Testis (tissue), 3 donors: Measurements from ENCODE around the gene EYA2. TPM values are rescaled to one million over a fixed set of nuclear protein-coding genes. Genes with fewer than 3 reads are reported as not detected.

Experiments used
- DNase-seq: peaks from one replicate; pipeline ENCODE4 v3.0.0-alpha.2; 2019
- H3K27ac ChIP-seq, 2 donors: fragments of 200-600 bp; sonication (generic); one replicate each; pipeline ENCODE4 v1.5.1; 2019
- H3K27me3 ChIP-seq: fragments of 200-600 bp; sonication (generic); one replicate; pipeline ENCODE4 v1.5.1; 2019
- H3K36me3 ChIP-seq: fragments of 200-600 bp; sonication (generic); one replicate; pipeline ENCODE4 v1.5.1; 2017; ENCODE audit warnings: low read depth; ENCODE audit errors: missing control alignments
- H3K4me1 ChIP-seq: fragments of 200-600 bp; sonication (generic); one replicate; pipeline ENCODE4 v1.5.1; 2019
- H3K4me3 ChIP-seq, 2 donors: fragments of 200-600 bp; sonication (generic); one replicate each; pipeline ENCODE4 v1.5.1; 2017 to 2019
- H3K9me3 ChIP-seq: fragments of 200-600 bp; sonication (generic); one replicate; pipeline ENCODE4 v1.5.1; 2017
- CTCF ChIP-seq, 3 experiments: fragments of 450-650 bp in 2 of 3; fragments of 200-600 bp in 1 of 3; sonication (generic) in 1 of 3; IDR thresholded peaks; one replicate each; pipeline ENCODE4 v1.5.1; 2016 to 2019; ENCODE audit warnings: antibody characterized with exemption in 3 of 3, mild to moderate bottlenecking in 2 of 3, moderate library complexity in 1 of 3
- POLR2A ChIP-seq: fragments of 450-650 bp; IDR thresholded peaks from one replicate; pipeline ENCODE4 v1.6.1; 2017; ENCODE audit warnings: antibody characterized with exemption, mild to moderate bottlenecking, moderate library complexity
- WGBS, 2 donors: methylation state at CpG; one replicate each; pipeline ENCODE4 v1.1.5; 2018; 5-methylcytosine and 5-hydroxymethylcytosine counted together
- intact Hi-C: fragments of 100-400 bp; cut with DNase I; formaldehyde crosslinking; loops from one replicate; pipeline ENCODE4 v1.15.1; 2023; ENCODE audit warnings: low total_unique reads
- polyA plus RNA-seq: library from polyadenylated mRNA; stranded (reverse); fragments of 350-450 nt; fragmentation: Illumina TruSeq; extraction: RNeasy Lipid Tissue Mini Kit (QIAGEN cat#74804); gene quantifications from one replicate; pipeline ENCODE4 v1.2.3, GENCODE V29; 2014; ENCODE audit warnings: low read depth, low replicate concordance; ENCODE audit not compliant: insufficient read depth
- total RNA-seq, 2 donors: library from RNA; depleted of rRNA; stranded (reverse); fragments of >200 nt; gene quantifications; one replicate each; pipeline ENCODE4 v1.2.3, GENCODE V29; 2016

EYA2 gene
- total and polyA plus RNA-seq, 3 donors from 2014 or later, result 14.6 to 17.2 (median 16.2) TPM

- Histone ChIP-seq H3K4me3 (no peak overlapping the region), H3K9me3 (no peaks in the 10 kb centered on the region), H3K4me1 (no peaks in the 10 kb centered on the region), H3K36me3 (no peaks in the 10 kb centered on the region), H3K27ac (no peak overlapping the region), H3K27me3 (no peaks in the 10 kb centered on the region)
- 78 to 79% methylated on average over 5 of the region's 5 CpGs for WGBS, 2 donors
- intact Hi-C loops, result no loop called here
- TF ChIP-seq POLR2A (no peak), CTCF (IDR thresholded peaks at IDR 0.05) (no peak)
- DNase-seq, result no peak
Observed at GRCh38 chr20:46994341-46994740, 99.7 kb downstream of the EYA2 start.

DNA sequence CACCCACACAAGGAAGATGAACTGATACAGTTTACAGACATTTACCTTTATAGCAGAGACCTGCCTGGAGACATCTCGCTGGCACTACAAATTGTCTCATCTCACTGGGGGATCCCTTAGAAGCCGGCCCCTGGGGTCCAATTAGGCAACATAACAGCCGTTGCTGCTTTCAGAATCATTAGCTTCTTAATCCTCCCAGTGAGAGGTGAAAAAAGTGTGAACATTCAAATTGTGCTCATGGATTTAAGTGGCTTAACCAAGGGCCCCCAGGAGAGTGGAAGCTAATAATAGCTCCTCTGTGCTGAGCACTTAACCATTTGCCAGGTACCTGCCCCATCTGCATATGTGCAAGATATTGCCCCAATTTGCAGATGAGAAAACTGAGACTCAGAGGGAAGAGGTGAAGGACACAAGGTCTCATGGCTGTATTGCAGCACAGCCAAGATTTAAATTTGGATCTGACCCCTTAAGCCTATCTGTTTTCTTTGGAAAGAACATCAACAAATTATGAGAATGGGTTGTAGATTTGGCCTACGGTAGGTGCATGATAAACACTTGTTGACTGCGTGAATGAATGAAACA is 101.0 kb downstream of the EYA2 start:
- no peaks in the 10 kb centered on the region for H3K36me3 ChIP-seq
- no peak for DNase-seq
- no peak for TF ChIP-seq POLR2A
- TF ChIP-seq CTCF (IDR thresholded peaks at IDR 0.05), result no peak
- no peaks in the 10 kb centered on the region for H3K9me3 ChIP-seq
- no peaks in the 10 kb centered on the region for H3K4me1 ChIP-seq
- H3K27me3 ChIP-seq, result no peaks in the 10 kb centered on the region
- H3K27ac ChIP-seq, result no peak overlapping the region
- 66 to 69% methylated on average over 5 of the region's 5 CpGs for WGBS, 2 donors
- intact Hi-C loops, result no loop called here
- H3K4me3 ChIP-seq, result no peak overlapping the region

GRCh38 chr20:46997187-46997586 is 102.5 kb downstream of the EYA2 start:
- Histone ChIP-seq H3K27me3 (no peaks in the 10 kb centered on the region), H3K4me3 (no peak overlapping the region), H3K9me3 (no peaks in the 10 kb centered on the region), H3K27ac (no peak overlapping the region), H3K4me1 (no peaks in the 10 kb centered on the region), H3K36me3 (no peaks in the 10 kb centered on the region)
- intact Hi-C loops, result no loop called here
- WGBS, 2 donors, result 63 to 65% methylated on average over 2 of the region's 2 CpGs
- DNase-seq, result no peak
- TF ChIP-seq CTCF (IDR thresholded peaks at IDR 0.05) (no peak), POLR2A (no peak)

DNA sequence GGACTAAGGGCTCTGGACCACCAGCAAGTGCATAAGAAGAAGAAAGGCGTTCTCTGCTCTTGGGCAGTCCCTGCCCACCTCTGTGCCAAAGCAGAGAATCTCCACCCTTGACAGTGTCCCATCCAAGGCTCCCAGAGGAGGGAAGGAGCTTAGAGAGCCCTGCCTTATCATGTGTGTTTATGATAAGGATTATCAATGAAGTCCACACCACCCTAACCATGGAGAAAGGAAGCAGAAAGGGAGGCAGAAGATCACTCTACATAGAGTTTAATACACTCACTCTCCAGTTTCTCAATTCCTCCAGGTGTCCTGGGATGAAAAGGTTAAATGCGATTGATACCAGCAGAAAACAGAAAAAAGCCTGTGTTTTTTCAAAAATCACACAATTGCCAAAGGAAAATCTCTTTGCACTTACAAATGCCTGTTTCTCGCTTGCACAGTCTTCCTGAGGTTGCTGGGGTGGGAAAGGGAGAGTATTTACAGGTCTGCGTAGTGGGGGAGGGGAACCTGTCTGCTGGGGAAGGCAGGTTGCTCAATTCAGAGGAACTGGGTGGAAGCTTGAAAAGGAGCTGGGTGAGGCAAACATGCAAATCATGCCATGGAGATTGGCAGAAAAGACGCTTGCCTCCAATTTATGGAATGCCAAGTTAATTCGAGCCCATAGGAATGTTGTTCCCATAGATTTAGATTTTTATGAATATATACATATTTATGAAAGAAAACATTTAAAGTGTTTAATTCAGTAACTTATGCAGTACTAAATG is 104.0 kb downstream of the EYA2 start:
- DNase-seq, result no peak
- Histone ChIP-seq H3K27me3 (no peaks in the 10 kb centered on the region), H3K9me3 (no peaks in the 10 kb centered on the region), H3K27ac (no peak overlapping the region), H3K36me3 (no peaks in the 10 kb centered on the region), H3K4me3 (no peak overlapping the region), H3K4me1 (no peaks in the 10 kb centered on the region)
- 62% methylated on average over 6 of the region's 6 CpGs for WGBS, 2 donors
- intact Hi-C loops, result no loop called here
- TF ChIP-seq POLR2A (no peak), CTCF (IDR thresholded peaks at IDR 0.05) (no peak)
